ENCODE results near the gene PLCB4.

GRCh38 chr20:9218531-9218961 lies 149.7 kb downstream of the PLCB4 start:
- TF ChIP-seq CTCF (tag by site-specific recombination; IDR thresholded peaks at IDR 0.05) (no peak), ZNF274 (IDR thresholded peaks at IDR 0.05; ENCODE audit: low read length) (no peak), ZNF274 (tag by site-specific recombination; IDR thresholded peaks at IDR 0.05; ENCODE audit: borderline replicate concordance) (no peak), ZNF658 (tag by site-specific recombination; IDR thresholded peaks at IDR 0.05) (no peak)
- TF ChIP-seq, protein P1, sequence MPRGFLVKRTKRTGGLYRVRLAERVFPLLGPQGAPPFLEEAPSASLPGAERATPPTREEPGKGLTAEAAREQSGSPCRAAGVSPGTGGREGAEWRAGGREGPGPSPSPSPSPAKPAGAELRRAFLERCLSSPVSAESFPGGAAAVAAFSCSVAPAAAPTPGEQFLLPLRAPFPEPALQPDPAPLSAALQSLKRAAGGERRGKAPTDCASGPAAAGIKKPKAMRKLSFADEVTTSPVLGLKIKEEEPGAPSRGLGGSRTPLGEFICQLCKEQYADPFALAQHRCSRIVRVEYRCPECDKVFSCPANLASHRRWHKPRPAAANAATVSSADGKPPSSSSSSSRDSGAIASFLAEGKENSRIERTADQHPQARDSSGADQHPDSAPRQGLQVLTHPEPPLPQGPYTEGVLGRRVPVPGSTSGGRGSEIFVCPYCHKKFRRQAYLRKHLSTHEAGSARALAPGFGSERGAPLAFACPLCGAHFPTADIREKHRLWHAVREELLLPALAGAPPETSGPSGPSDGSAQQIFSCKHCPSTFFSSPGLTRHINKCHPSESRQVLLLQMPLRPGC (tag by site-specific recombination; IDR thresholded peaks at IDR 0.05) = no peak

Data from HEK293 (cell line).